Breast epithelium (tissue), 3 donors: Measurements from ENCODE around the gene BBLN.
"Not testable (repeated sequence)": the region's sequence is repeated elsewhere in the genome, so short reads cannot be mapped to it uniquely, and the experiment has no call there.

Experiments
- CTCF ChIP-seq, 3 donors: fragments of 450-650 bp; IDR thresholded peaks; one replicate each; pipeline ENCODE4 v1.5.1; 2016 to 2017; ENCODE audit warnings: antibody characterized with exemption in 3 of 3, mild to moderate bottlenecking in 3 of 3, moderate library complexity in 3 of 3
- POLR2AphosphoS5 ChIP-seq, 3 donors: sonication (generic); formaldehyde crosslinking; IDR thresholded peaks; one replicate each; pipeline ENCODE4 v1.6.1; 2017; ENCODE audit warnings: antibody characterized with exemption in 3 of 3

- TF ChIP-seq CTCF, POLR2AphosphoS5 (IDR thresholded peaks at IDR 0.05): not testable (repeated sequence)
Observed at GRCh38 chr9:128111726-128112125, 48.3 kb upstream of the BBLN start.
